Calu3 (cell line): ENCODE results near the gene RNF133. TPM values are rescaled to one million over a fixed set of nuclear protein-coding genes. Genes with fewer than 3 reads are reported as not detected.

Source experiments
- BruUV-seq: library from RNA; stranded (reverse); fragments of 400-500 nt; replicated peaks from 2 replicates; lab custom pipeline; 2021; lab: Mats Ljungman, UMichigan
- CTCF ChIA-PET: fragments of 300-600 bp; sonication (Branson Sonifier 250); formaldehyde crosslinking; loops from one replicate; lab custom pipeline; 2022; ENCODE audit warnings: antibody characterized with exemption; lab: Charles Lee
- DNase-seq: peaks from one replicate; pipeline ENCODE4 v3.0.0; 2022
- H3K27ac Mint-ChIP-seq: one replicate; pipeline ENCODE4 v1.8.0; 2022; ENCODE audit warnings: mixed read lengths; ENCODE audit not compliant: unreplicated experiment
- H3K27me3 Mint-ChIP-seq: one replicate; pipeline ENCODE4 v1.8.0; 2022; ENCODE audit warnings: mixed read lengths; ENCODE audit not compliant: unreplicated experiment
- H3K36me3 Mint-ChIP-seq: one replicate; pipeline ENCODE4 v1.8.0; 2022; ENCODE audit warnings: mild to moderate bottlenecking, moderate library complexity, mixed read lengths; ENCODE audit not compliant: insufficient read depth, unreplicated experiment
- H3K4me1 Mint-ChIP-seq: one replicate; pipeline ENCODE4 v1.8.0; 2022; ENCODE audit warnings: mild to moderate bottlenecking, low read depth, mixed read lengths; ENCODE audit not compliant: unreplicated experiment
- H3K4me3 Mint-ChIP-seq: one replicate; pipeline ENCODE4 v1.8.0; 2022; ENCODE audit warnings: mild to moderate bottlenecking, low read depth, moderate library complexity, mixed read lengths; ENCODE audit not compliant: unreplicated experiment
- H3K9me3 Mint-ChIP-seq: one replicate; pipeline ENCODE4 v1.8.0; 2022; ENCODE audit warnings: low read depth, mixed read lengths; ENCODE audit not compliant: unreplicated experiment
- intact Hi-C: fragments of 100-400 bp; cut with micrococcal nuclease; formaldehyde crosslinking; loops from one replicate; pipeline ENCODE4 v1.10.0; 2022; ENCODE audit not compliant: unreplicated experiment
- total RNA-seq: library from RNA; stranded (reverse); gene quantifications from 2 replicates; pipeline ENCODE4 v1.2.3, GENCODE V29; 2022
- TF ChIP-seq, protein P1 (sequence below): fragments of 200-600 bp; IDR thresholded peaks from one replicate; pipeline ENCODE4 v1.8.0; 2022; ENCODE audit warnings: antibody characterized with exemption; ENCODE audit not compliant: unreplicated experiment

Gene RNF133
- total RNA-seq, 1 experiment from 2014 or later: 0.97 TPM

DNA sequence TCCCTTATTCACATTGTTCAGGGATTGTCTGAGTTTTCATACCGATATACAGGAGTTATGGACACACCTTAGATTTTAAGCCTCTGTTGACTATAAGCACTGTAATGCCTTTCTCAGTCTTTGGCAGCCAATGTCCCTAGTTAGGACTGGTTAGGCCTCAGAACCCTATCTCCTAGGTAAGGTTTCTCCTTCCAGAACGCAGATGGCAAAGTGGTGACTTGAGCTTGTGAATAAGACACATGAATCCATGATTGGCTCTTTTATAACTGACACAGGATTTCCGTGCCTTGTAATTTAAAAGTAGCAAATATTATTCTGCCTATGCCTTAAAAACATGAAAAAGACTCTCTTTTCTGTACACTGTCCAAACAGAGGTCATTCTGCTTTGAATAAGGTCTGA, 16.3 kb upstream of the RNF133 start:
- Mint-ChIP-seq H3K36me3 (no peaks in the 10 kb centered on the region), H3K27ac (no peak overlapping the region), H3K4me3 (no peak overlapping the region), H3K27me3 (no peaks in the 10 kb centered on the region), H3K9me3 (no peaks in the 10 kb centered on the region), H3K4me1 (no peaks in the 10 kb centered on the region)
- intact Hi-C loops: no loop called here
- TF ChIP-seq, protein P1, sequence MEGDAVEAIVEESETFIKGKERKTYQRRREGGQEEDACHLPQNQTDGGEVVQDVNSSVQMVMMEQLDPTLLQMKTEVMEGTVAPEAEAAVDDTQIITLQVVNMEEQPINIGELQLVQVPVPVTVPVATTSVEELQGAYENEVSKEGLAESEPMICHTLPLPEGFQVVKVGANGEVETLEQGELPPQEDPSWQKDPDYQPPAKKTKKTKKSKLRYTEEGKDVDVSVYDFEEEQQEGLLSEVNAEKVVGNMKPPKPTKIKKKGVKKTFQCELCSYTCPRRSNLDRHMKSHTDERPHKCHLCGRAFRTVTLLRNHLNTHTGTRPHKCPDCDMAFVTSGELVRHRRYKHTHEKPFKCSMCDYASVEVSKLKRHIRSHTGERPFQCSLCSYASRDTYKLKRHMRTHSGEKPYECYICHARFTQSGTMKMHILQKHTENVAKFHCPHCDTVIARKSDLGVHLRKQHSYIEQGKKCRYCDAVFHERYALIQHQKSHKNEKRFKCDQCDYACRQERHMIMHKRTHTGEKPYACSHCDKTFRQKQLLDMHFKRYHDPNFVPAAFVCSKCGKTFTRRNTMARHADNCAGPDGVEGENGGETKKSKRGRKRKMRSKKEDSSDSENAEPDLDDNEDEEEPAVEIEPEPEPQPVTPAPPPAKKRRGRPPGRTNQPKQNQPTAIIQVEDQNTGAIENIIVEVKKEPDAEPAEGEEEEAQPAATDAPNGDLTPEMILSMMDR: no peak
- no peak for DNase-seq
- CTCF ChIA-PET: interaction anchor here (0.7 to 1.5 kb wide), 2 partner anchors 11 to 79 kb away, joined by 3 read pairs; no protein-coding TSS in a partner anchor
- BruUV-seq: no TSS peak

DNA sequence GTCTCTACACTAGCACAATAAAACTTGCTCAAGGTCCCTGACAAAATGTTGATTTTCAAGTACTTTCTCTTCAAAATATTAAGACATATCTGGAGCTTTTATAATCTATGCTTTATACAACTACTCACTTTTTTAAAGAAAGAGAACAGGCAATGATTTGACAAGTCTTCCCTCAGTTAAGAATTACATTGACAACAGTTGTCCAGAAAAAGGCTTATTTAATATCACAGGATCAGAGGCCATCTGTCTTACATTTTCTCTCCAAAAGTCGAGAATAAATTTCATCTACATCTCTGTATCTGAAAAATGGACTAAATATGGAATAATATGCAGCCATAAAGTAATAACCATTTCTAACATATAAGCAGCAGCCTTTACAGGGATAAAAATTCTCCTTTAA, 12.0 kb upstream of the RNF133 start:
- Mint-ChIP-seq H3K27me3 (no peaks in the 10 kb centered on the region), H3K36me3 (no peaks in the 10 kb centered on the region), H3K9me3 (no peaks in the 10 kb centered on the region), H3K27ac (no peak overlapping the region), H3K4me1 (no peaks in the 10 kb centered on the region), H3K4me3 (no peak overlapping the region)
- BruUV-seq: no TSS peak
- DNase-seq: no peak
- CTCF ChIA-PET: no interaction called here
- intact Hi-C loops: no loop called here
- TF ChIP-seq, protein P1: no peak

DNA sequence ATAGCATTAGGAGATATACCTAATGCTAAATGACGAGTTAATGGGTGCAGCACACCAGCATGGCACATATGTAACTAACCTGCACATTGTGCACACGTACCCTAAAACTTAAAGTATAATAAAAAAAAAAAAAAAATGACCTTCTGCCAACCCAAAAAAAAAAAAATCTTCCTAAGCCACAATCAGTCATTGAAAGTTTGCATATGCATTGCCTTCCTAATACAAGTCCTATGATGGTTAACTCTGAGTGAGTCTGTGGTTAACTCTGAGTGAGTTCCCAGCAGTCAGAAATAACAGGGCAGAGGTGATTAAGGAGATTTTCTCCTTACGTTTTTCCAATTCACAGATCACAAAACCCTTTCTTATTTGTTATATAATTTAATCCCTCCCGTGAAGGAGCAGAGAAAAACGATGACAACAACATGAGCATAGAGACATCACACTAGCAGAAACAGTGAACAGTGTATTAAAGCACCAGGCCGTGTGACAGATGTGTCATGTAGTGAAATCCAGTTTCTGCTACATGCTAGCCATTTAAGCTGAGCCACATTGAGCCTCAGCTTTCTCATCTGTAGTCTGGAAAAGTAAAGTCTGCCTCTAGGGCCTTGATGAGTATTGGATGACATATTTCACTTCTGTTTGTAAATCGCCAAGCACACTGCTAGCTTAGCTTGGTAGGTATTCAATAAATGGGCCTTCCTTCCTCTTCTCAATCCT, 11.2 kb upstream of the RNF133 start:
- no peaks in the 10 kb centered on the region for H3K4me1 Mint-ChIP-seq

DNA sequence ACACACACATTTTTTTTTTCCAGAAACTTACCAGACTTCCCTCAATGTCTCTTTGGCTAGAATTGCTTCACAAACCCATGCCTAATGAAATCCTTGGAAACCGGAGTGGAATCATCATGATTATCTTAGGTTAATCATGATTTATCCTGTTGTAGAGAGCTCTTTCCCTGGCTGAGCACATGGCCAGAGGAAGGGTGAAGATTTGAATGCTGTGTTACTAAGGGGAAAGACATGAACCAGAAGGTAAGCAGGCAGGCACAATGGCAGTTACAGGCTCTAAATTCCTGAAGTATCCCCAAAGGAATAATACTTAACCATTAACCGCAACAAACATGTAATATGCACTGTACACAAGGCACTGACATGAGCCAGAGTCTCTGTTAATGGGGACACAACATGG, 7.9 kb upstream of the RNF133 start:
- Mint-ChIP-seq H3K4me3 (no peak overlapping the region), H3K9me3 (no peaks in the 10 kb centered on the region), H3K4me1 (no peaks in the 10 kb centered on the region), H3K27me3 (no peaks in the 10 kb centered on the region), H3K27ac (no peak overlapping the region), H3K36me3 (no peaks in the 10 kb centered on the region)
- intact Hi-C loops: no loop called here
- BruUV-seq: no TSS peak
- no peak for DNase-seq
- TF ChIP-seq, protein P1: no peak
- CTCF ChIA-PET: no interaction called here

More for the DNA sequence above, 11.2 kb upstream of the RNF133 start:
- Mint-ChIP-seq H3K36me3 (no peaks in the 10 kb centered on the region), H3K4me3 (no peak overlapping the region), H3K27me3 (no peaks in the 10 kb centered on the region), H3K27ac (no peak overlapping the region), H3K9me3 (no peaks in the 10 kb centered on the region)
- CTCF ChIA-PET: no interaction called here
- no TSS peak for BruUV-seq
- DNase-seq: no peak
- intact Hi-C loops: no loop called here
- TF ChIP-seq, protein P1: no peak
